Retinal pigment epithelial cell (primary cell): Measurements from ENCODE around the gene CPT2.
"Not testable (repeated sequence)": the region's sequence is repeated elsewhere in the genome, so short reads cannot be mapped to it uniquely, and the experiment has no call there.

Experiments used
- DNase-seq: peaks from one replicate; pipeline ENCODE4 v3.0.0-alpha.2; 2010; ENCODE audit warnings: low read depth
- H3K4me3 ChIP-seq: 2 replicates; pipeline ENCODE4 v1.5.1; 2011; ENCODE audit warnings: mild to moderate bottlenecking, low read length, control low read depth, moderate library complexity
- CTCF ChIP-seq: conservative IDR thresholded peaks from 2 replicates; pipeline ENCODE4 v1.5.1; 2011; ENCODE audit warnings: low read depth, low read length, control low read depth, inconsistent platforms

The CPT2 gene

GRCh38 chr1:53190210-53190611 lies 6.4 kb upstream of the CPT2 start:
- peak; percentile 1 for TF ChIP-seq CTCF
- no peak for DNase-seq
- no peak overlapping the region for H3K4me3 ChIP-seq

- no peak for DNase-seq
- no peak overlapping the region for H3K4me3 ChIP-seq
- TF ChIP-seq CTCF = no peak
Observed at GRCh38 chr1:53195246-53196016, 1.2 kb upstream of the CPT2 start.

DNA sequence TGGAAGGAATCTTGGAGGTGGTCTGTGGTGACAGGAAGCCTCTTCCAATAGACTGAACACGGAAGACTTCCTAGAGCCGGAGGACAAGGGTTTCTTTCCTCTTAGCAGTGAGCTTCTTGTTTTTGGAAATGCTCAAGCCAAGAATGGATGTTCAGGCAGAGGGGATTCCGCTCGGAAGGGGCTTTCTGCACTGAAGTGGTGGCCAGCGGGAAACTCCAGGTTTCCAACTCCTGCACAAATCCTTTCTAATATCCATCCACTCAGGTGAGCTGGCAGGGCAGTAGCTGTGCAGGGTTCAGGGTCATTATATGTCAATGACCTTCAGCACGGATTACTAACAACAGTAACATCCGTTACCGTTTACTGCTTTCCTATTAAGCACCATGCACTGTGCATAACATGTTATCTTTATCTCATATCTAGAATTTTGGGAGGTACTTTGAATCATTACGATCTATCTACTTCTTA lies 573 bp upstream of the CPT2 start:
- DNase-seq = no peak
- no peak for TF ChIP-seq CTCF
- peak overlapping the region; percentile 91 for H3K4me3 ChIP-seq

- DNase-seq = no peak
- H3K4me3 ChIP-seq = peak overlapping the region; percentile 91
- TF ChIP-seq CTCF = no peak
Observed at GRCh38 chr1:53197291-53198200, 922 bp downstream of the CPT2 start.

GRCh38 chr1:53198241-53198651 lies 1.6 kb downstream of the CPT2 start:
- no peak for DNase-seq
- H3K4me3 ChIP-seq = no peak overlapping the region
- no peak for TF ChIP-seq CTCF

DNA sequence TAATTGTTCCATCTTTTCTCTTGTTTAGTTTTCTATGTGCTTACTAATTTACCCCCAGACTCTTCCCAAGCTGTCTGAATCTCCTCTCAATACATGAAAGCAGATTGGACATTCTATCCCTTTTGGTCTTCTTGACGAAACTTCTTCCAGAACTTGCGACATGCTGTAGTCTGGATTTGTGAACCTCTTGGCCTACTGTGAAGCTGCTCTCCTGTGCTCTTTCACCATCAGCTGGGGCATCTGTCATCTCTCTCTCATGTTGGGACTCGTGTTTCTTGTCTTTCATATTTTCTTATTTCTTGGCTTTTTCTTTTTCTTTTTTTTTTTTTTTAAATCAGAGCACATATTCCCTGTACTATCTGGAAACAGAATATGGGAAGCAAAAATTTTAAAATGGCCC lies 6.8 kb downstream of the CPT2 start:
- no peak for DNase-seq
- TF ChIP-seq CTCF = no peak

DNA sequence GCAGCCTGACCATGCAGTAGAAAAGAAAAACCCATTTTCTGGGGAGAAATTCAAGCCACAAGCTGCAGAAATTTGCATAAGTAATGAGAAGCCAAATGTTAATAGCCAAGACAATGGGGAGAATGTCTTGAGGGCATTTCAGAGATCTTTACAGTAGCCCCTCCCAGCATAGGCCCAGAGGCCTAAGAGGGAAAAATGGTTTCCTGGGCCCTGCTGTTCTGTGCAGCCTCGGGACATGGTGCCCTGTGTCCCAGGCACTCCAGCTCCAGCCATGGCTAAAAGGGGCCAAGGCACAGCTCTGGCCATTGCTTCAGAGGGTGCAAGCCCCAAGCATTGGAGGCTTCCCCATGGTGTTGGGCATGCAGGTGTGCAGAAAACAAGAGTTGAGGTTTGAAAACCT lies 8.9 kb downstream of the CPT2 start:
- not testable (repeated sequence) for H3K4me3 ChIP-seq, DNase-seq

More for the DNA sequence above, 6.8 kb downstream of the CPT2 start:
- no peak overlapping the region for H3K4me3 ChIP-seq

- not testable (repeated sequence) for DNase-seq, H3K4me3 ChIP-seq
Observed at GRCh38 chr1:53206083-53206685, 9.6 kb downstream of the CPT2 start.
